K562 (cell line): ENCODE measurements around the gene GPC3.

Source experiments
- POLR2G ChIP-seq: fragments of 200-400 bp; formaldehyde crosslinking; IDR thresholded peaks from 2 replicates; pipeline ENCODE4 v1.6.1; 2017; ENCODE audit warnings: low read depth, mild to moderate bottlenecking, antibody characterized with exemption, low read length, moderate library complexity
- ZNF282 ChIP-seq: sonication (generic); formaldehyde crosslinking; IDR thresholded peaks from 2 replicates; pipeline ENCODE4 v1.8.1; 2023; ENCODE audit warnings: missing genetic modification reagents
- TF ChIP-seq, protein P1 (sequence below), 3 experiments: IDR thresholded peaks in 2 of 3; conservative IDR thresholded peaks in 1 of 3; 2 replicates each; pipeline ENCODE4 v1.5.1; 2011 to 2012; ENCODE audit warnings: low read length in 3 of 3, mild to moderate bottlenecking in 3 of 3, control low read depth in 2 of 3, improper control_type of control experiment in 1 of 3, inconsistent platforms in 1 of 3, low read depth in 1 of 3, mixed read lengths in 1 of 3, moderate library complexity in 1 of 3; ENCODE audit not compliant: insufficient read depth in 2 of 3

DNA sequence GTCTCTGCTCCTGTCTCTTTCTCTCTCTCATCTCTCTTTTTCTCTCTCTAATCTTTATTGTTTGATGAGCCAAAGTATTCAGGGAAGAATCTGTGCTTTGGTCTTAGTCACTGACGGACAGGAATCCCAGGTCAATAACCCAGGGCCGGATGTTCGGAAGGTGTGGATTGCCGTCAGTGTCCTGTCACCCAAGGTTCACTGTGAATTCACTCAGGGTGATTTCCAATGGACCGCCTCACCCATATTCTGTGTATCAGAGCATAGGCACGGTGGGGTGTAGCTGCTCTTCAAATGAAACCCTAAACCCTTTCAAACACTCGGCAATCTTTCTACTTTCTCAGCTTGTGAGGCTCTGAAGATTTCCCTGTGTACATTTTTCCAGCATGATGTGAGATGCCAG, 425.5 kb downstream of the GPC3 start:
- TF ChIP-seq POLR2G, result no peak
- TF ChIP-seq, protein P1, sequence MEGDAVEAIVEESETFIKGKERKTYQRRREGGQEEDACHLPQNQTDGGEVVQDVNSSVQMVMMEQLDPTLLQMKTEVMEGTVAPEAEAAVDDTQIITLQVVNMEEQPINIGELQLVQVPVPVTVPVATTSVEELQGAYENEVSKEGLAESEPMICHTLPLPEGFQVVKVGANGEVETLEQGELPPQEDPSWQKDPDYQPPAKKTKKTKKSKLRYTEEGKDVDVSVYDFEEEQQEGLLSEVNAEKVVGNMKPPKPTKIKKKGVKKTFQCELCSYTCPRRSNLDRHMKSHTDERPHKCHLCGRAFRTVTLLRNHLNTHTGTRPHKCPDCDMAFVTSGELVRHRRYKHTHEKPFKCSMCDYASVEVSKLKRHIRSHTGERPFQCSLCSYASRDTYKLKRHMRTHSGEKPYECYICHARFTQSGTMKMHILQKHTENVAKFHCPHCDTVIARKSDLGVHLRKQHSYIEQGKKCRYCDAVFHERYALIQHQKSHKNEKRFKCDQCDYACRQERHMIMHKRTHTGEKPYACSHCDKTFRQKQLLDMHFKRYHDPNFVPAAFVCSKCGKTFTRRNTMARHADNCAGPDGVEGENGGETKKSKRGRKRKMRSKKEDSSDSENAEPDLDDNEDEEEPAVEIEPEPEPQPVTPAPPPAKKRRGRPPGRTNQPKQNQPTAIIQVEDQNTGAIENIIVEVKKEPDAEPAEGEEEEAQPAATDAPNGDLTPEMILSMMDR (IDR thresholded peaks at IDR 0.05 in 2 of 3, conservative IDR thresholded peaks at IDR 0.05 in 1 of 3; ENCODE audit: insufficient read depth in 2 of 3, low read depth in 1 of 3, low read length in 3 of 3), result no peak
- TF ChIP-seq ZNF282 (CRISPR knock-in tag), result no peak
